Left renal cortex interstitium (tissue), 4 donors: ENCODE measurements around the gene AP1B1. TPM values are rescaled to one million over a fixed set of nuclear protein-coding genes. Genes with fewer than 3 reads are reported as not detected.
"Not testable (repeated sequence)": the region's sequence is repeated elsewhere in the genome, so short reads cannot be mapped to it uniquely, and the experiment has no call there.

Experiments used
- DNase-seq, 4 donors: peaks; one replicate each; pipeline ENCODE4 v3.0.0-alpha.2; 2013; ENCODE audit warnings: low read depth in 4 of 4, low spot score in 2 of 4, missing footprints in 1 of 4
- polyA plus RNA-seq, 4 donors: library from polyadenylated mRNA; unstranded; fragments of 120-200 nt; gene quantifications; one replicate each; pipeline ENCODE4 v1.2.1, GENCODE V29; 2013; ENCODE audit not compliant: insufficient read length in 4 of 4

Gene AP1B1
- polyA plus RNA-seq = 10 to 100 TPM; 42.4 to 49.8 (median 44.3) TPM

DNA sequence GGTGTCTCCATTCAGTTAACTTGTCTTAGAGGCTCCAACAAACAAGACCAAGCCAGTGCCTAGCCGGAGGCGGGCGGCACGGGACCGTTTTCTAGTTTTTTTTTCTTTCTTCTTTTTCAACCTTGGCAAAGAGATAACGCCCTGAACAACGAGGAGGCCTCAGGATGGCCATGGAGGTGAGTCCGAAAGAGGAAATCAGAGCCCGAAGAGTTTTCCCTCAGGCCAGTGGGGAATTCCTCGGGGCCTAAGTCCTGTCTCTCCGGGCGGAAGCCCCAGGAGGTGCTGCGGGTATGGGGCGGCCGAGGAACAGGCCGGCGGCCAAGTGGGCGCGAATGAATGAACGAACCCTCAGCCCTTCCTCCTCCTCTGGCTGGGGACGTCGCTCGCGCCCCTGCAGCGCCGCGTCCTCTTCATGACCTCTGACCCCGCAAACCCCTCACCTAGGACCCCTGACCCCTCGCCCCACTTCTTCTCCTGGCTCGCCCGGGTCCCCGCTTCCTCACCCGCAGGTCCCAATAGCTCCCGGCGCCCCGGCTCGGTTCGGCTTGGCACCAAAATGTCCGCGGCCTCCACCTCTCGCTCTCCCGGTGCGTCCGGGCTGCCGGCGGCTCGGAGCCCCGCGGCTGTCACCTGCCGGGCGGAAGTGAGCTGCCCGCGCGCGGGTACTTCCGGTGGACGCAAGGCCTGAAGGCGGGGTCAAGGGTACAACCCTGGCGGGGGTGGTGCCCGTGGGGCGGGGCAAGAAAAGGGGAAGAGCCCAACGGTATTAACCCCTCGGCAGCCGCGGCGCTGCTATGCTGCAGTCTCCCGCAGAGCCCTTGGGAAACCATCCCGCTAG, at the start of gene AP1B1:
AP1B1 (minus strand) TSS at position 650 of the 838 bp plus-strand sequence. CDS start 21,327 bp downstream, outside the sequence.
- peak in 3 of 4 donors; percentile 69 to 85 (median 79) for DNase-seq

DNA sequence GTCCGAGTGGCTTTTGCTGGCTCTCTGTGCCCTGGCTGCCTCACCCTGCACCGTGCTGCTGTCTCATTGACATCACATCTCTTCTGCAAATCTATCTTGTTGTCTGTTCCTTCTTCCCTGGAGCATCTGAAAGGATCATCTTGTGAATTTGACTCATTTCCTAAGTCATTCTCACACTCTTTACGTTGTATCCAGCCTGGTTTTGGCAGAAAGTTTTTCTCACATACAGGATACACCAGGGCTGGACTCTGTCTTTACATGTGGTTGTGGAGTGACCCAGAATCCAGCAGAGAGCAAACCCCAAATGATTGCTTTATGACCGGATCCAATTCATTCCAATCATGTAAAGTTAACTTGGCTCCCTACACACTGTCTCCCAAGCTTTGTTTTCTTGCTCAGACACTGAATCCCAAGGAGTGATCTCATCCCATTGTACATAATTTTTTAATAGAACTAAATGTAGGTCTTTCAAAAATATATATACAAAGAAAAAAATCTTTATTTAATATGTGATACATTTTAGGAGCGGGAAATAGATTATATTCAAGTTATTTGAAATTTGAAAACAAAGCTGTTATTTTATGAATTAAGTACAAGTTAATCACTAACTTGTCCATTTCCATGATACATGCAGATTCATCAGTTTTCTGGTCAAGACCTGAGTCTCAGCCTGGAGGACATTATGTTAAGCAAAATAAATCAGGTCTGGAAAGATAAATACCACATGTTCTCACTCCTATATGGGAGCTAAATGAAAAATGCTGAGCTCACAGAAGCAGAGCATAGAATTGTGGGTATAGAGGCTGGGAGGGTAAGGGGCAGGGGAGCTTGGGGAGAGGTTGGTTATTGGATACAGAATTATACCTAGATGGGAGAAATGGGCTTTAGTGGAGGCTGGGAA, 47.1 kb upstream of the AP1B1 start:
- DNase-seq = no peak

DNA sequence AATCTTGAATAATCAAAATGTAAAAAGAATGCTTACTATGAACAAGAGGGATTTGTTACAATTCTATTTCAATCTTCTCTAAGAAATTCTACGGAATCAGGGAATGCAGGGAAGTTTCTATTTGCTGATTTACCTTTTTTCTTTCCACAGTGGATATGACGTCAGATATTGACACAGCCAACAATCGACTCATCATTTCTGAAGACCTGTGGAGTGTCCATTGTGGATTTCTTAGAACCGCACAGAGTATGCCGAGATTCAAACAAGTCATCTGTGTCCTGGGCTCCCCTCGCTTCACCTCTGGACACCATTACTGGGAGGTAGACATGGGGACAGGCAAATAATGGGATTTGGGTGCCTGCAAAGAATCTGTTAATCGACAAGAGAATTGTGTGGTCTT, 45.9 kb upstream of the AP1B1 start:
- DNase-seq = no peak

DNA sequence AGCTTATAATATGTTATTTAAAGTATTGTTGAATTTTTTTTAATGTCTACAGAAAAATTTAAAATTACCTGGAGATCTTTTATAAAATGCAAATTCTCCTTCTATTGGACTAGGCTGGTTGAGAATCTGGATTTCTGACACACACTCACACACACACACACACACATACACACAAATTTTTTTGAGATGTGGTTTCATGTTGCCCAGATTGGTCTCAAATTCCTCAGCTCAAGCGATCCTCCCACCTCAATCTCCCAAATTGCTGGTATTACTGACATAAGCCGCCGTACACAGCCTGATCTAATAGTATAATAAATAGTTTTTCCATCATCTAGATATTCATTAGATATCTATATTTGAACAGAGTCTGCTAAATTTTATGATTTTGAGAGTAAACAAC, 45.5 kb upstream of the AP1B1 start:
- DNase-seq = no peak

DNA sequence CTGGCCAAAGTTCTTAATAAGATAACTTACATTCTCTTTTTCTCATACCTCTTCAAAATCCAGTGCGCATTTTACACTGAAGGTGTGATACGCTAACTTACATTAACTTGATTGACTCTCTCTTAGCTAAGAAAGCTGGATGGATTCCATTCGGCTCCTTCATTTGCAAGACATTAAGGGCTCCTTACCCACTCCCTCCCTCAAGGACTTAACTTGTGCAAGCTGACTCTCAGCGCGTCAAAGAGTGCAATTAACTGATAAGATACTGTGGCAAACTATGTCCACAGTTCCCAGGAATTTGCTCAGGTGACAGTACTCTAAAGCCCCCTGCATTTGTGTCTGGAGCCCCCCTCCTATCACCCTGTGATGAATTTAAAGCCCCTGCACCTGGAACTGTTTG, 43.6 kb upstream of the AP1B1 start:
- DNase-seq = no peak

DNA sequence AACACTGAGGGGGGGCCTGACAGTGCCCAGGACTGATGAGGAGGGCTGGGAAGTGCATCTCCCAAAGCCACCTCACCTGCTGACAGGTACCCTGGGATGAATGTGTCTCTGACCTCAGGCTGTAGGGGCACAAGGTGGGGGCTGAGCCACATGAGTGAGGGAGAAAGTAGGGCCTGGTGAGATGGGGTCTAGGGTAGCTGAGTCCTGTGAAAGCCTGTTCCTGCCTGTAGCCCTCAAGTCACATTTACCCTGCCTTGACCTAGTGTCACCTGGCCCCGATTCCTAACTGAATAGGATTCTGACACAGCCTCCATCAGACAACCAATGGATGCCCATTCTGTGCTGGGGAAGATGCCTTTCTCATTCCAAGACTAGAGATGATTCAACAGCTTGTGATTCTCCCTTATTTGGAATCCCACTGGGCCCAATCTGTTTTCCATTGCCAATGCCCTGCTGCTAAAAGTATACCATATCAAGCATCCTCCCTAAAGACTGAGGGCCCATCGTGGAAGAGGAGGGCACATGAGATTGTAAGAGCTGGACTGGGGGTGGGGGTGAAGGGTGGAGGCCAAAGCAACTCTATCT, 38.9 kb upstream of the AP1B1 start:
- no peak for DNase-seq

DNA sequence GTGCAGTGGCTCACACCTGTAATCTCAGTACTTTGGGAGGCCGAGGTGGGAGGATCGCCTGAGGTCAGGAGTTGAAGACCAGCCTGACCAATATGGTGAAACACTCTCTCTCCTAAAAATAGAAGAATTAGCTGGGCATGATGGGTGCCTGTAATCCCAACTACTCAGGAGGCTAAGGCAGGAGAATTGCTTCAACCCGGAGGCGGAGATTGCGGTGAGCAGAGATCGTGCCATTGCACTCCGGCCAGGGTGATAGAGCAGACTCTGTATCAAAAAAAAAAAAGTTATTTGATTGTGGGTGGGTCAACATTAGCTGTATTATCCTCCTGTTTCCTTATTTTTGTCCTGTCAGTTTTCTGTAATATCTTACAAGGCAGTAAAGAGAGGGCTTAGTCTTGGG, 38.1 kb upstream of the AP1B1 start:
- DNase-seq = no peak

DNA sequence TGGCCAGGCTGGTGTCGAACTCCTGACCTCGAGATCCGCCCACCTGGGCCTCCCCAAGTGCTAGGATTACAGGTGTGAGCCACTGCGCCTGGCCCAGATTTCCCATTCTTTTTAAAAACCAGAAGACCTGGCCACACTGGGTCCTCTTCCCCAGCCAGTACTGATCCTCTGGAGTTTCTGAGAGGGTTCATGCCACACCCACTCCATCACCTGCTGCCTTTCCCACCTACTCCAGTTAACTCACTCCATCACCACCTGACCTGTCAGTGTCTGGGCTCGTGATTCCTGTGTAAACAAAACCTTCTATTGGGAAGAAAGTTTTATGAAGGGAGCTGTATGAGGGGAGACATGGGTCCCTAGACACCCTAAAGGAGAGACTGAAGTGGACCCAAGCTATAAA, 30.3 kb upstream of the AP1B1 start:
- DNase-seq = not testable (repeated sequence)

DNA sequence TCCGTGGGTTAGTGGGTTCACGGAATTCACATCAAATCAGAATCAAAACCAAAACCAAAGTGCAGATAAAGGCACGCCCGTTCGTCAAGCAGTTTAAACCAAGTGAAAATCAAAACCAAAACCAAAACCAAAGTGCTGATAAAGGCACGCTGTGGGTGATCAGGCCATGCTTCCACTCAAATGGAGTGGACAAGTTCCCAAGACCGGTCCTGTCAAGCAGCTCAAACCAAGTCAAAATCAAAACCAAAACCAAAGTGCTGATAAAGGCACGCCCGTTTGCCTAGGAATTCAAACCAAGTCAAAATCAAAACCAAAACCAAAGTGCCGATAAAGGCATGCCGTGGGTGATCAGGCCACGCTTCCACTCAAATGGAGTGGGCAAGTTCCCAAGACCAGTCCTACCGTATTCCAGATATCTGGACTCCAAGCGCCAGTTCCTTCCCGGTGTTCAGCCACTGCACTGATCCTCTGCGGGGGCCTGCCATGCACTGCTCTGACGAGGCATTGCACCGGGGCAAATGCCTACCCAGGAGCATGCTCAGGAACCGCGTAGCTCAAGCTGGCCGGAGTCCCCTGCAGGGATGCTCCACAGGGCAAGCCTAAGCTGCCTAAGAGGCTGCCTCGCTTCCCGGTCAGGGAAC, 26.7 kb upstream of the AP1B1 start:
- DNase-seq = not testable (repeated sequence)

DNA sequence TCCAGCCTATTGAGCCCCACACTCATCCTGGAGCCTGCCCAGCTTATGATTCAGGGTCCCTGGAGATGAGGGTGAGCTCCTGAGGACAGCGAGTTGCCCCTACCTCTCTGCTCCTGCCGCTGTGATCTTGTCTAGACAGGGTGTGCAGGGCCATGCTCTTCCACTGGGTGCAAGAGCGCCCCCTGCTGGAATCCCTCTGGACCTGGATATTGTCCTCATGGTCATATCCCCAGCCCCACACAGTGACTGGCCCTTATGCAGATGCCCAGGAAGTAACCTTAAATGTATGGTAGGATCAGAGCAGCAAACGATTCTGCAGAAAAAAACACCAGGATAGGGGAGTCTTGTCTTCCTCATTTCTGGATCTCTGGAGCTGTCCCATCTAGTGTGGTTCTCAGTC, 24.4 kb upstream of the AP1B1 start:
- not testable (repeated sequence) for DNase-seq

DNA sequence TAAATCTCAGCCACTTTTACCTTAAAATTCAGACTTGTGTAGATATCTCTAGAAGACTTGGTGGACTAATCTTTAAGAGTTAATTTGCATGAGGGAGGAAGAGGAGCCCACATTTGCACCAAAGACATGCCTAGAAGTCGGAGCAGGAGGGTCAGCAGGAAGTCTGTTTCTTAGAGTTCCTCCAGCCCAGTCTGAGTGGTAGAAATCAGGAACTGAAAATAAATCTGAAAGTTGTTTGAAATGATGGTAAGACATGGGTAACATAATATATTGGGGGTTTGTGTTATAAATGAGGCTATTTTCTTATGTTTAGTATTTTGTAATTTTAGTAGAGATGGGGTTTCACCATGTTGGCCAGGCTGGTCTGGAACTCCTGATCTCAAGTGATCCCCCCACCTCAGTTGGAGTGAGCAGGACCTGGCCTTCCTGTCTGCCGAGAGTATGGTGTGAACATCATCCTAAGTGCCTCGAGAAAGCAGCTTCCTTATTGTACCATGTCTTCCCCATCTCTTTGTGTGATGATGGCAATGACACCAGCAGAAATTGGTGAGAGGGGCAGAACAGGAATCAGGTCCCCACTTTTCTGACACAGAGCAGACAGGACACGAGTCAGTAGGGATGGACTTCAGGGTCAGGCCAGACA, 23.3 kb upstream of the AP1B1 start:
- DNase-seq = not testable (repeated sequence)

DNA sequence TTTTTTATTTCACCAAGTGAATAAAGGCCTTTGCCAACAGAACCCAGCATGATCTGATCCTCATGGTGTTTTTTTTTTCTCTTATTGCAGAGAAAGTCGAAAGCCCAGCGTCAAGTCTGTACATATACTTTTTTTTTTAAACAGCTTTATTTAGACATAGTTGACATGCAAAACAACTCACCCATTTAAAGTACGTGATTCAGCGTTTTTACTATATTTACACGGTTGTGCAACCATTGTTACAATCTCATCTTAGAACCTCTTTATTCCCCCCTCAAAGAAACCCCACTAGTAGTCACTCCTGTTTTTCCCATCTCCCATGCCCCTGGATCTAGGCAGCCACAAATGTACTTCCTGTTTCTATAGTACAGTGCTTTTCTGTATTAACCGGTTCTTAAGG, 20.6 kb upstream of the AP1B1 start:
- DNase-seq = no peak

DNA sequence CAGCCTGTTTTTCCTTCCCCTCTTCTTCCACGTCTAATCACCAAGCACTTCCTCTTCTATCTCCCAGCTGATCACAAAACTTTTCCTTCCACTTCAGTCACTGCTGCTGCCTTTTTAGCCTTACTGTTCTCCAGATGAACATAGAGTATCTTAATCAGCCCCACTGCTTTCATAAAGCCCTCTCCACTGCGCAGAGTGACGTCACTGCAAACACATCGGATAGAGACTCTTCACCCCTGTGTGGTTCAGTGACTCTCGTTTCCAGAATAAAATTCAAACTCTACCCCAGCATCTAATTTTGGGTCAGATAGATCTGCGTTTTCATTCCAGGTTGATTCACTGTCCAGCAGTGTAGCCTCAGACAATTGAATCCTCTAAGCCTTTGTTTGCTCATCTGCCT, 13.2 kb upstream of the AP1B1 start:
- DNase-seq = not testable (repeated sequence)

DNA sequence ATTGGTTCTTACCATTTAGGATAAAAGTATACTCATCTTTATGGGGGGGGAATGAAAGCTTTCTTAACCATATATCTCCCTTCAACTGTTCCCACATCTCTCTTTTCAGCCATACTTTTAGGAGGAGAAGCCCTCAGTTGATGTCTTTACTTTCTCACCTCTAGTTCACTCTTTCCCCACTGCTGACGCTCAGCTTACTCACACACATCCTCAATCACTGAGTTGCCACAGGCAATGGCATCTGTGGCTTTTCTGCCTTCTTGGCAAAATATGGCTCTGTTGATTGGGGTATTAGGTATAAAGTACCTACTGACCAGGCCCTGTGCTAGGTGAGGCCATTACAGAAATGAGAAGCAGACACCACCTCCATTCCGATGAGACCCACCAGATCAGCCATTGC, 12.2 kb upstream of the AP1B1 start:
- DNase-seq = no peak

DNA sequence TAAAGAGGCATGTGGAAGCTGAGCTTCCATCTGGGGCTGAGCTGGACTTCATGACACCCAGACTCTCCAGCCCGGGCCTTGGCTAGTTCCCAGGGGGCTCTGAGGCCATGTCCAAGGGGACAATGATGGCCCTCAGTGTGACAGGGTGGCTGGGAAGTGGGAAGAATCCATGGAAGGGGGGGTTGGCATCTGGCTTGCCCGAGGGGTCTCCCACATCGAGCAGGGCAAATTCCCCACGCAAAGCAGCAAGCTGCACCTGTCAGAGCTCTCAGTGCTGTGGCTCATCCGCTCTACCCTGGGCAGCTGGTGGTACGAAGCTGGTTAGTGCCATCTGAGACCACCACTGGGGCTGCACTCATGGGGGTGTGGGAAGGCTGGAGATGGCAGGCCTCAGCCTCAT, 9.4 kb upstream of the AP1B1 start:
- no peak for DNase-seq

DNA sequence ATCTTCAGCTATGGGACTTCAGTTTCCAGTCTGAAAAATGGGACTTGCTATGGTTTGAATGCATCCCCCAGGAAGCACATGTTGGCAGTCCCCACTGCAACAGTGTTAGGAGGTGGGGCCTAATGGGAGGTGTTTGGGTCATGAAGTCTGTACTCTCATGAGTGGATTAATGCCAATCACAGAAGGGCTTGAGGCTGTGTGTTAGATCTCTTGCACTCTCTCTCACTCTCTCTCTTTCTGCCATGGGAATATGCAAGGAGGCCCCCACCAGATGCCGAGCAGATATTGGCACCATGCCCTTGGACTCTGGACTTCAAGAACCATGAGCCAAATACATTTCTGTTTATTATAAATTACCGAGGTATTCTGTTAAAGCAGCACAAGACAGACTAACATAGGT, 7.8 kb upstream of the AP1B1 start:
- no peak for DNase-seq

DNA sequence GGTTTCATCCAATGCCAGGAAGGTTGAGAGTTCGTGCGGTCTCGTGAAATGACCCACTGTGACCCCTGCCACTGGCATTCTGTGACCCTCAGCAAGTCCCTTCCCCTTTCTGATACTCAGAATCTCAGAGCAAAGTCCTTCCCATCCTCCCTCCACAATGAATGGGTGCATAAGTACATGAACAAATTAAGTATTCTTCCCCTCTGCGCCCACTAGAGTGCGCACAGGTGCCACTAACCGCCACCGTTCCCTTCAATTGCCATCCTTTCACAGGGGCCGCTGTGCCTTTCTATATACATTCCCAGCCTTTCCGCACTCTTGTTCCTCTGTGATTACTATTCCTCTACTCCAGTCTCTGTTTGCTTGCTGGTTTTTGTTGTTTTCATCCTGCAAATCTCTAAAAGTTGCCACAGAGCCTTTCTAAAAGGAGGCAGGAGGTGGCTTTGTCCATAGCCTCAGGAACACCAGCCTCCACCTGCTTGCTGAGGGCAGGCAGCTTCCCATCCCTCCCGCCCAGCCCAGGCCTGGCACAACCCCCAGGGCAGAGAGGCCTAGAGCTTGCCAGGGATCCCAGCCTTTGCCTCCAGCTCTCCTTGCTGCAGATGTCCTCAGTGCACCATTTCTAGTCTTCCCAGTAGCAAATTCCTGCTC, 6.7 kb upstream of the AP1B1 start:
- peak in 2 of 4 donors; percentile 65 to 68 for DNase-seq

DNA sequence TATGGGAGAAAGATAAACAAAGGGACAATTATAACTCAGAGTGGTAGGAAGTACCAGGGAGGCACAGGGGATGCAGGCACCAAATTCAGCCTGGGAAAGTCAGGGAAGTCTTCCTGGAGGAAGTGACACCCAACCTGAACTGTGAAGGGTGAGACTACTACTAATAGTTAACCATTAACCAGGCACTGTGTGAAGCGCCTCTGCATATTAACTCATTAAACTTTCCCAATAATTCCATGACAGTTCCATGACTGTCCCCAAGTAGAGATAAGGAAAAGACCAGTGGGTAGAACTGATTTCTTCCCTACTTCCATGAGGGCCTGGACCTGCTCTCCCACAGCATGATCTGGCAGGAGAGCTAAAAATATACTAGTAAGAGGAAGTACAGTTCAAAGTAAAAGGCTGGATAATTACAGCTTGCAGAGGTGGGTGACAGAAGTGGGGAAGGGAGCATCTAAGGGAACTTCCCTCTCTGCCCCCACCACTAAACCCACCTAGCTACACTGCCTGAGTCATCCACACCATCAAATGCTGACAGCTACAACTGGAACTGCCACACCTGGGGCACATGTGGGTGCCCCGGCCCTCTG, 4.7 kb upstream of the AP1B1 start:
- DNase-seq = no peak

DNA sequence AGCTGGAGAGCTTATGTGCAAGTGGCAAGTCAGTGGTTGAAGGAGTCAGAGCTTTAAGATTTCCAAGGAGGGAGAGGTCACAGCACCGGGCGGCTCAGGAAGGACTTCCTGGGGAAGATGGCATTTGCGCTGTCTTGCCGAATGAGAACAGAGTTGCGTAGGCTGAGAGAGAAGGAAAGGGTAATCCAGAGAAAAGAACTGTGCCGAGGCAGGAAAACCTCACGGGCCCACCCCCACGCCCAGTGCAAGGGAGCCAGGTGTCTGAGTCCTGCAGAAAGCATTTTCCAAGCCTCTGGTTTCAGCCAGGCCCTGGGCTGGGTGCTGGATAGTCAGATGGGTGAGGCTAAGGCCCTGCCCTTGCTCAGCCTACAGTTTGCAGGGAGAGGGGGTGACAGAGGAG, 3.2 kb upstream of the AP1B1 start:
- DNase-seq = no peak
